Glutamatergic neuron (in vitro differentiated cells): ENCODE measurements around the gene DLL3. TPM values are rescaled to one million over a fixed set of nuclear protein-coding genes. Genes with fewer than 3 reads are reported as not detected.

Source experiments
- DNase-seq: peaks from one replicate; pipeline ENCODE4 v3.0.0; 2022
- H3K27ac Mint-ChIP-seq: one replicate; pipeline ENCODE4 v1.8.0; 2020; ENCODE audit warnings: mild to moderate bottlenecking, mixed read lengths, inconsistent platforms; ENCODE audit not compliant: unreplicated experiment
- H3K27me3 Mint-ChIP-seq: one replicate; pipeline ENCODE4 v1.8.0; 2020; ENCODE audit warnings: mild to moderate bottlenecking, moderate library complexity, mixed read lengths, inconsistent platforms; ENCODE audit not compliant: unreplicated experiment
- H3K36me3 Mint-ChIP-seq: one replicate; pipeline ENCODE4 v1.8.0; 2020; ENCODE audit warnings: mild to moderate bottlenecking, mixed read lengths, inconsistent platforms; ENCODE audit not compliant: unreplicated experiment
- H3K4me1 Mint-ChIP-seq: one replicate; pipeline ENCODE4 v1.8.0; 2020; ENCODE audit warnings: mild to moderate bottlenecking, low read depth, mixed read lengths, inconsistent platforms; ENCODE audit not compliant: unreplicated experiment
- H3K4me3 Mint-ChIP-seq: one replicate; pipeline ENCODE4 v1.8.0; 2020; ENCODE audit warnings: mild to moderate bottlenecking, mixed read lengths, inconsistent platforms; ENCODE audit not compliant: unreplicated experiment
- H3K9me3 Mint-ChIP-seq: one replicate; pipeline ENCODE4 v1.8.0; 2020; ENCODE audit warnings: mild to moderate bottlenecking, moderate library complexity, mixed read lengths, inconsistent platforms; ENCODE audit not compliant: unreplicated experiment
- total RNA-seq: library from RNA; stranded (reverse); fragmentation: NEBNext Ultra II Directional; extraction: Animal tissue kit (Norgen Biotek cat#: 25700); gene quantifications from one replicate; pipeline ENCODE4 v1.2.1, GENCODE V29; 2021; ENCODE audit not compliant: unreplicated experiment
- TF ChIP-seq, protein P1 (sequence below): fragments of 200-600 bp; sonication (generic); IDR thresholded peaks from one replicate; pipeline ENCODE4 v1.5.0; 2021; ENCODE audit not compliant: partially characterized antibody, unreplicated experiment

The DLL3 gene
- total RNA-seq, 1 donor from 2014 or later, result 788 TPM

DNA sequence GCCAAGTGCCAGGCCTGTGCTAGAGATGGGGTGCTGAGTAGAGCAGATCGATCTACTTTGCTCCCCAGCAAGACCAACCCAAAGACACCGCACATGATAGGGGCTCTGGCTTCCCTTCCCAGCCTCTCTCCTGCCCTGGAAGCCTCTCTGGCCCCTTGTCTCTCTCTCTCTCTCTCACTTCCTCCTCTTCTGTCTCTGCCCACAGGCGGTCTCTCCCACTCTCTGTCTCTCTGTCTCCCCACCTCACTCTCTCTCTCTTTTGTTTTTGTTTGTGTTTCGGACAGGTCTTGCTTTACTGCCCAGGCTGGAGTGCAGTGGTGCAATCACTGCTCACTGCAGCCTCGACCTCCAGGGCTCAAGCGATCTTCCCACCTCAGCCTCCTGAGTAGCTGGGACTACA lies 17.5 kb downstream of the DLL3 start:
- no peak for DNase-seq
- TF ChIP-seq, protein P1, sequence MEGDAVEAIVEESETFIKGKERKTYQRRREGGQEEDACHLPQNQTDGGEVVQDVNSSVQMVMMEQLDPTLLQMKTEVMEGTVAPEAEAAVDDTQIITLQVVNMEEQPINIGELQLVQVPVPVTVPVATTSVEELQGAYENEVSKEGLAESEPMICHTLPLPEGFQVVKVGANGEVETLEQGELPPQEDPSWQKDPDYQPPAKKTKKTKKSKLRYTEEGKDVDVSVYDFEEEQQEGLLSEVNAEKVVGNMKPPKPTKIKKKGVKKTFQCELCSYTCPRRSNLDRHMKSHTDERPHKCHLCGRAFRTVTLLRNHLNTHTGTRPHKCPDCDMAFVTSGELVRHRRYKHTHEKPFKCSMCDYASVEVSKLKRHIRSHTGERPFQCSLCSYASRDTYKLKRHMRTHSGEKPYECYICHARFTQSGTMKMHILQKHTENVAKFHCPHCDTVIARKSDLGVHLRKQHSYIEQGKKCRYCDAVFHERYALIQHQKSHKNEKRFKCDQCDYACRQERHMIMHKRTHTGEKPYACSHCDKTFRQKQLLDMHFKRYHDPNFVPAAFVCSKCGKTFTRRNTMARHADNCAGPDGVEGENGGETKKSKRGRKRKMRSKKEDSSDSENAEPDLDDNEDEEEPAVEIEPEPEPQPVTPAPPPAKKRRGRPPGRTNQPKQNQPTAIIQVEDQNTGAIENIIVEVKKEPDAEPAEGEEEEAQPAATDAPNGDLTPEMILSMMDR, result no peak
- Mint-ChIP-seq H3K36me3 (peaks cover 5% of the 10 kb centered on the region), H3K4me1 (peaks cover 14% of the 10 kb centered on the region), H3K27me3 (peaks cover 24% of the 10 kb centered on the region), H3K27ac (peak overlapping the region; percentile 69), H3K4me3 (peak overlapping the region; percentile 89), H3K9me3 (peaks cover 28% of the 10 kb centered on the region)

DNA sequence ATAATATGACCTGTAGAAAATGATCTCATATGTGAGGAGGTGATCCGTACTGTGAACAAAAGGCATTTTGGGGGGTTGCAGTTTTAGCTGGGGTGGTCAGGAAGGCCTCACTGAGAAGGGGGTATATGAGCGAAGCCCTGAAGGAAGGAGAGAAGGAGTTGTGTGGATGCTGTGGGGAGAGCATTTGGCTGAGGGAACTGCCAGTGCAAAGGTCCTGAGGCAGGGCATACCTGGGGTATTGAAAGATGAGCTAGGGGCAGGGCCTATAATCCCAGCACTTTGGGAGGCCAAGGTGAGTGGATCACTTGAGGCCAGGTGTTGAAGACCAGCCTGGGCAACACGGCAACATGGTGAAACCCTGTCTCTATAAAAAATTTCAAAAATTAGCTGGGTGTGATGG lies 18.7 kb downstream of the DLL3 start:
- Mint-ChIP-seq H3K4me3 (peak overlapping the region; percentile 76), H3K27me3 (peaks cover 24% of the 10 kb centered on the region), H3K36me3 (peaks cover 5% of the 10 kb centered on the region), H3K9me3 (peaks cover 28% of the 10 kb centered on the region), H3K27ac (peak overlapping the region; percentile 29), H3K4me1 (peaks cover 14% of the 10 kb centered on the region)
- no peak for DNase-seq
- TF ChIP-seq, protein P1, result no peak

DNA sequence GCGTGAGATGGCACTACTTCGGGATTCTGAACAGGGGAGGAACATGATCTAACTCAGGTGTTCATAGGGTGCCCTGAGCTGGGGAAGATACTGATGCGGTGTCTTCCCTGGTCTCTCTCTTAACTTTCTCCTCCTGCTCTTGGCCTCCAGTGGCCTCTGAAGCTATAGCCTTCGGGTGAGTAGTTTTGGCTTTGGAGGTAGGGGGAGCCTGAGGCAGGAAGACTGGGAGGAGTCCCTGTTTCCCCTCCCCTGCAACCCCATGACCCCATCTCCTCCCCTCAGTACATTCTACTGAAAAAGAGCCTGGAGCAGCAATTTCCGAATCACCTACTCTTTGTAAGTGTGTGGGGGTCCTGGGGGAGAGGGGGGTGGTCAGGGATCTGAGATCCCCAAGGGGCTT lies 19.7 kb downstream of the DLL3 start:
- peaks cover 14% of the 10 kb centered on the region for H3K4me1 Mint-ChIP-seq
- peak overlapping the region; percentile 75 for H3K4me3 Mint-ChIP-seq
- H3K27ac Mint-ChIP-seq, result peak overlapping the region; percentile 12
- DNase-seq, result no peak
- H3K27me3 Mint-ChIP-seq, result peaks cover 24% of the 10 kb centered on the region
- H3K36me3 Mint-ChIP-seq, result peaks cover 5% of the 10 kb centered on the region
- peaks cover 28% of the 10 kb centered on the region for H3K9me3 Mint-ChIP-seq
- TF ChIP-seq, protein P1, result no peak

DNA sequence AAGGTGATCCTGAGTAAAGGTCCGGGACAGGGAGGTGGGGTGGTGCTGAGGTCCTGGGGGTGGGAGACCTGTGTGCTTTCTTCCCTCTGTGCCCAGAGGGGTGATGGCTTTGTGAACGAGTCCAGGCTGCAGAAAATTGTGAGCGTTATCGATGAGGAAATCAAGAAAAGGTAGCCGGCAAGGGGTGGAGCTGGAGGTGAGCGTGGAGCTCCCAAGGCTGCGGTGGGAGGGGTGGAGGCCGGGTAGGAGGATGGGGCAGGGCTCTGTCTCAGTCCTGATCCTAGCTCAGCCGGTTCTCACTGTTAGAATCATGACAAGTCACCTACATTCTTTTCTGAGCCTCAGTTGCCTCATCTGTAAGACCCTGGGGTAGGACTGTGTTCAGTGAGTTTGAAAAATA lies 20.2 kb downstream of the DLL3 start:
- Mint-ChIP-seq H3K27me3 (peaks cover 24% of the 10 kb centered on the region), H3K9me3 (peaks cover 24% of the 10 kb centered on the region), H3K4me1 (peaks cover 14% of the 10 kb centered on the region), H3K4me3 (peak overlapping the region; percentile 75), H3K27ac (peak overlapping the region; percentile 52), H3K36me3 (peaks cover 5% of the 10 kb centered on the region)
- DNase-seq, result no peak
- TF ChIP-seq, protein P1, result no peak

DNA sequence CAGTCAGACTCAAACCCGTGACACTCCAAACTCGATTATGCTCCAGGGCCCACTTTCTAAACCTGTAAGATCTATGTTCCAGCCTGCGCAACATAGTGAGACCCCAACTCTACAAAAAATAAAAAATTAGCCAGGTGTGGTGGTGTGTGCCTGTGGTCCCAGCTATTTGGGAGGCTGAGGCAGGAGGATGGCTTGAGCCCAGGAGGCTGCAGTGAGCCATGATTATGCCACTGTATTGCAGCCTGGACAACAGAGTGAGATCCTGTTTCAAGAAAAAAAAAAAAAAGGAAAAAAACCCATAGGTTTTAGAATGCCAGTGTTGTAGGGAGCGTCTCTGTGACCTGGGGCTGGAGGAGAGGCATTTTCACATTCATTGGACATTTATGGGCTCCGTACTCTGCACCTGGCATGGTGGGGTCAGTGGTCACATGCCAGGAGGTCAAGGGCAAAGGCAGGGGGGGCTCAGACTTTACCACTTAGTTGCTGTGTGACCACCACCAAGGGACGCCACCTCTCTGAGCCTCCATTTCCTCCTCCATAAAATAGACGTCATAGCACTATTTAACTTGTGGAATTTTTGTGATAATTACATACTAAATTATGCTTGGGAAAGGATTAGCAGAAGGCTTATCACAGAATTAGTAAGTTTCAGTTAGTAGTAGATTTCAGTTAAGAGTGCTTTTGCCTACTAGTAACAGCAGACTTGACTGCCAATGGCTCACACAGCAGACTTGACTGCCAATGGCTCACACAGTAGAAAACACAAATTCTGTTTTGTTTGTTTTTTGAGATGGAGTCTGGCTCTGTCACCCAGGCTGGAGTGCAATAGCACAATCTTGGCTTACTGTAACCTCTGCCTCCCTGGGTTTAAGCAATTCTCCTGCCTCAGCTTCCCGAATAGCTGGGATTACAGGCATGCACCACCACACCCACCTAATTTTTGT lies 22.1 kb downstream of the DLL3 start:
- peaks cover 16% of the 10 kb centered on the region for H3K27me3 Mint-ChIP-seq
- no peak for DNase-seq
- H3K9me3 Mint-ChIP-seq, result peaks cover 21% of the 10 kb centered on the region
- H3K4me1 Mint-ChIP-seq, result peaks cover 19% of the 10 kb centered on the region
- no peak overlapping the region for H3K4me3 Mint-ChIP-seq
- H3K27ac Mint-ChIP-seq, result no peak overlapping the region
- TF ChIP-seq, protein P1, result no peak
- H3K36me3 Mint-ChIP-seq, result peaks cover 5% of the 10 kb centered on the region
